Panc1 (cell line): ENCODE measurements around the gene GSG1. TPM values are rescaled to one million over a fixed set of nuclear protein-coding genes. Genes with fewer than 3 reads are reported as not detected.

Experiments used
- ATAC-seq: fragments of 200-7000 bp; cut with Tn5 transposase; 2 replicates; pipeline ENCODE4 v1.9.1; 2020; ENCODE audit warnings: mild to moderate bottlenecking, moderate library complexity
- BruUV-seq: library from RNA; stranded (reverse); fragments of 400-500 nt; replicated peaks from 2 replicates; lab custom pipeline; 2021; lab: Mats Ljungman, UMichigan
- CTCF ChIA-PET: fragments of 300-600 bp; sonication (Branson Sonifier 250); formaldehyde crosslinking; loops from one replicate; lab custom pipeline; 2022; ENCODE audit warnings: antibody characterized with exemption; lab: Charles Lee
- POLR2A ChIA-PET: fragments of 300-600 bp; sonication (Branson Sonifier 250); formaldehyde crosslinking; loops from one replicate; lab custom pipeline; 2022; ENCODE audit warnings: antibody characterized with exemption; lab: Charles Lee
- DNase-seq: peaks from one replicate; pipeline ENCODE4 v3.0.0-alpha.2; 2010; ENCODE audit warnings: low read depth, low spot score
- H3K27ac ChIP-seq: 2 replicates; pipeline ENCODE4 v1.5.1; 2011; ENCODE audit warnings: mild to moderate bottlenecking, low read length, inconsistent platforms
- H3K27me3 ChIP-seq: fragments of 200-500 bp; sonication (Bioruptor generic); 2 replicates; pipeline ENCODE4 v1.6.0; 2014; ENCODE audit warnings: low read length, inconsistent platforms; ENCODE audit not compliant: control insufficient read depth, insufficient read depth
- H3K36me3 ChIP-seq: fragments of 200-500 bp; sonication (Bioruptor generic); 2 replicates; pipeline ENCODE4 v1.5.1; 2014; ENCODE audit warnings: inconsistent platforms, mild to moderate bottlenecking, low read length, moderate library complexity; ENCODE audit not compliant: control insufficient read depth, insufficient read depth
- H3K4me1 ChIP-seq: 2 replicates; pipeline ENCODE4 v1.5.1; 2011; ENCODE audit warnings: inconsistent platforms, mild to moderate bottlenecking, low read length, moderate library complexity; ENCODE audit not compliant: control insufficient read depth, insufficient read depth
- H3K4me3 ChIP-seq, 2 experiments: 2 replicates each; pipeline ENCODE4 v1.5.1; 2011 to 2012; ENCODE audit warnings: low read depth in 2 of 2, low read length in 2 of 2, mild to moderate bottlenecking in 2 of 2, inconsistent platforms in 1 of 2, moderate library complexity in 1 of 2
- H3K9me3 ChIP-seq: fragments of 200-500 bp; sonication (Bioruptor generic); 2 replicates; pipeline ENCODE4 v1.5.1; 2014; ENCODE audit warnings: low read depth, mild to moderate bottlenecking, inconsistent platforms, low read length, moderate library complexity; ENCODE audit not compliant: control insufficient read depth, insufficient read depth
- CTCF ChIP-seq: fragments of 450-650 bp; IDR thresholded peaks from 2 replicates; pipeline ENCODE4 v1.5.1; 2017; ENCODE audit warnings: mild to moderate bottlenecking
- POLR2AphosphoS5 ChIP-seq: IDR thresholded peaks from 2 replicates; pipeline ENCODE4 v1.6.1; 2012; ENCODE audit warnings: mild to moderate bottlenecking, low read depth, low read length, moderate library complexity
- REST ChIP-seq, 2 experiments: IDR thresholded peaks; 2 replicates each; pipeline ENCODE4 v1.6.1; 2011 to 2012; ENCODE audit warnings: low read depth in 2 of 2, control low read depth in 1 of 2, low read length in 1 of 2, mild to moderate bottlenecking in 1 of 2, moderate library complexity in 1 of 2; ENCODE audit not compliant: insufficient read depth in 1 of 2
- SIN3A ChIP-seq: IDR thresholded peaks from 2 replicates; pipeline ENCODE4 v1.6.1; 2012; ENCODE audit warnings: low read depth, mild to moderate bottlenecking, low read length, moderate library complexity, borderline replicate concordance; ENCODE audit not compliant: insufficient read depth
- TCF7L2 ChIP-seq: IDR thresholded peaks from 2 replicates; pipeline ENCODE4 v1.6.1; 2011; ENCODE audit warnings: mild to moderate bottlenecking, low read depth, low read length, inconsistent platforms
- in situ Hi-C: cut with HindIII; loops from 2 replicates; pipeline ENCODE4 v1.10.0; 2016; ENCODE audit warnings: low sequenced_read_pairs, low pct_unique_long_range_greater_than_20kb
- intact Hi-C: fragments of 100-400 bp; cut with micrococcal nuclease; formaldehyde crosslinking; loops from one replicate; pipeline ENCODE4 v1.10.0; 2022; ENCODE audit not compliant: unreplicated experiment
- total RNA-seq: library from RNA; stranded (reverse); gene quantifications from one replicate; pipeline ENCODE4 v1.2.1, GENCODE V29; 2021; ENCODE audit not compliant: unreplicated experiment

The GSG1 gene
- total RNA-seq, 1 experiment from 2014 or later = not detected

- intact Hi-C loops = no loop called here
- in situ Hi-C loops = no loop called here
- no peaks in the 10 kb centered on the region for H3K36me3 ChIP-seq
- ATAC-seq (no peak), DNase-seq (no peak)
- BruUV-seq = no TSS peak
- H3K27ac ChIP-seq = no peak overlapping the region
- CTCF ChIA-PET = no interaction called here
- H3K4me1 ChIP-seq = no peaks in the 10 kb centered on the region
- TF ChIP-seq CTCF (no peak), REST (IDR thresholded peaks at IDR 0.05; ENCODE audit: insufficient read depth in 1 of 2, low read depth in 2 of 2, low read length in 1 of 2) (no peak), POLR2AphosphoS5 (no peak), SIN3A (no peak), TCF7L2 (no peak)
- H3K27me3 ChIP-seq = no peaks in the 10 kb centered on the region
- no peak overlapping the region for H3K4me3 ChIP-seq
- no peaks in the 10 kb centered on the region; the same call in 1 of the 2 replicates for H3K9me3 ChIP-seq
- POLR2A ChIA-PET = interaction anchor here (0.7 kb wide), 1 partner anchor 70 kb away, joined by 3 read pairs; no protein-coding TSS in a partner anchor
These were observed 51.0 kb downstream of the GSG1 start for GRCh38 chr12:13052421-13052820.

- H3K27me3 ChIP-seq = no peaks in the 10 kb centered on the region
- no peaks in the 10 kb centered on the region; the same call in 1 of the 2 replicates for H3K9me3 ChIP-seq
- H3K4me1 ChIP-seq = no peaks in the 10 kb centered on the region
- no TSS peak for BruUV-seq
- ATAC-seq (no peak), DNase-seq (no peak)
- intact Hi-C loops = no loop called here
- ChIA-PET POLR2A (no interaction called here), CTCF (no interaction called here)
- TF ChIP-seq CTCF (no peak), TCF7L2 (no peak), REST (IDR thresholded peaks at IDR 0.05; ENCODE audit: insufficient read depth in 1 of 2, low read depth in 2 of 2, low read length in 1 of 2) (no peak)
- H3K27ac ChIP-seq = no peak overlapping the region
- H3K36me3 ChIP-seq = no peaks in the 10 kb centered on the region
- in situ Hi-C loops = no loop called here
- H3K4me3 ChIP-seq = no peak overlapping the region
These were observed 53.7 kb downstream of the GSG1 start for GRCh38 chr12:13049816-13050215.
